ENCODE measurements around the gene DIAPH2. TPM values are rescaled to one million over a fixed set of nuclear protein-coding genes. Genes with fewer than 3 reads are reported as not detected.

Gene DIAPH2
- total and polyA plus RNA-seq, 9 of the 15 experiments (the other 6 are each of a cell fraction or from before 2014, with no cell fraction given), result 0.01 to 0.18 (median 0.07) TPM; not detected in 1

GRCh38 chrX:97066381-97066780, 381.7 kb downstream of the DIAPH2 start:
- no peak overlapping the region for H3K4me2 ChIP-seq (ENCODE audit: insufficient read depth, low read length)
- intact Hi-C loops (cut with micrococcal nuclease) (no loop called here), in situ Hi-C loops (cut with MboI) (no loop called here)
- H4K20me1 ChIP-seq (replicated peaks; ENCODE audit: control insufficient read depth, insufficient read depth, low read length), result no peaks in the 10 kb centered on the region
- H3K9me1 ChIP-seq (ENCODE audit: control insufficient read depth, insufficient read depth, low read length), result no peaks in the 10 kb centered on the region
- no TSS peak for BruUV-seq (replicated peaks)
- no peak overlapping the region for H3K9ac ChIP-seq (ENCODE audit: insufficient read depth in 1 of 2, low read depth in 2 of 2, low read length in 2 of 2)
- no peaks in the 10 kb centered on the region for H3K27me3 ChIP-seq (ENCODE audit: control insufficient read depth in 2 of 2, insufficient read depth in 2 of 2, low read length in 2 of 2)
- no peaks in the 10 kb centered on the region for H3K36me3 ChIP-seq (ENCODE audit: control insufficient read depth, insufficient read depth, low read length)
- POLR2A ChIA-PET, result no interaction called here
- ATAC-seq, result no peak
- H2AFZ ChIP-seq (ENCODE audit: low read depth, low read length), result no peak overlapping the region
- CTCF ChIA-PET (ENCODE audit: low intra/inter-chr PET ratio), result no interaction called here
- no peak overlapping the region for H3K4me3 ChIP-seq
- no peak overlapping the region for H3K27ac ChIP-seq (ENCODE audit: extremely low read depth, low read depth, low read length)
- no peaks in the 10 kb centered on the region for H3K4me1 ChIP-seq (replicated peaks in 1 of 2; ENCODE audit: control insufficient read depth in 2 of 2, insufficient read depth in 2 of 2, low read length in 2 of 2)
- H3K79me2 ChIP-seq (ENCODE audit: control insufficient read depth, insufficient read depth, low read length), result no peaks in the 10 kb centered on the region
- no peak for DNase-seq (ENCODE audit: extremely low read depth in 1 of 4, low spot score in 3 of 4)
- no peaks in the 10 kb centered on the region for H3K9me3 ChIP-seq (replicated peaks; ENCODE audit: control insufficient read depth, insufficient read depth, low read depth, low read length)
- no peak for FAIRE-seq
- WGBS (ENCODE audit: insufficient coverage, low coverage, missing lambda C conversion rate), result 6% methylated on average over 3 of the region's 3 CpGs
- no peak for TF ChIP-seq ATF2 (CRISPR knock-in tag; IDR thresholded peaks at IDR 0.05)
- TF ChIP-seq YY1 (IDR thresholded peaks at IDR 0.05; ENCODE audit: borderline replicate concordance in 1 of 3, control insufficient read depth in 1 of 3, extremely low read depth in 1 of 3, insufficient read depth in 3 of 3, insufficient read length in 1 of 3, insufficient replicate concordance in 2 of 3, low read depth in 1 of 3, low read length in 2 of 3), result no peak
- no peak for TF ChIP-seq CHAMP1 (IDR thresholded peaks at IDR 0.05)
- TF ChIP-seq KLF13 (tag; IDR thresholded peaks at IDR 0.05; ENCODE audit: borderline replicate concordance, low read depth), result no peak
- no peak for TF ChIP-seq HMBOX1 (IDR thresholded peaks at IDR 0.05)
- TF ChIP-seq ELK3 (CRISPR knock-in tag; IDR thresholded peaks at IDR 0.05), result no peak
- TF ChIP-seq RNF219 (CRISPR knock-in tag; IDR thresholded peaks at IDR 0.05), result no peak
- no peak for TF ChIP-seq ZNF780A (CRISPR knock-in tag; IDR thresholded peaks at IDR 0.05)
- no peak for TF ChIP-seq ZNF12 (CRISPR knock-in tag; IDR thresholded peaks at IDR 0.05)
- TF ChIP-seq MITF (IDR thresholded peaks at IDR 0.05), result no peak
- no peak for TF ChIP-seq NONO (IDR thresholded peaks at IDR 0.05; ENCODE audit: low read depth in 2 of 2, low read length in 1 of 2)
